Right renal pelvis (tissue), 4 donors: ENCODE measurements around the gene KRT78. TPM values are rescaled to one million over a fixed set of nuclear protein-coding genes. Genes with fewer than 3 reads are reported as not detected.

Experiments
- DNase-seq, 4 donors: peaks; one replicate each; pipeline ENCODE4 v3.0.0-alpha.2; 2013; ENCODE audit warnings: low read depth in 4 of 4, low spot score in 3 of 4, missing footprints in 1 of 4
- polyA plus RNA-seq, 4 donors: library from polyadenylated mRNA; unstranded; fragments of 120-200 nt; gene quantifications; one replicate each; pipeline ENCODE4 v1.2.1, GENCODE V29; 2013; ENCODE audit not compliant: insufficient read length in 4 of 4

KRT78 gene
- polyA plus RNA-seq, 4 donors, result 0.05 TPM; not detected in 3

DNA sequence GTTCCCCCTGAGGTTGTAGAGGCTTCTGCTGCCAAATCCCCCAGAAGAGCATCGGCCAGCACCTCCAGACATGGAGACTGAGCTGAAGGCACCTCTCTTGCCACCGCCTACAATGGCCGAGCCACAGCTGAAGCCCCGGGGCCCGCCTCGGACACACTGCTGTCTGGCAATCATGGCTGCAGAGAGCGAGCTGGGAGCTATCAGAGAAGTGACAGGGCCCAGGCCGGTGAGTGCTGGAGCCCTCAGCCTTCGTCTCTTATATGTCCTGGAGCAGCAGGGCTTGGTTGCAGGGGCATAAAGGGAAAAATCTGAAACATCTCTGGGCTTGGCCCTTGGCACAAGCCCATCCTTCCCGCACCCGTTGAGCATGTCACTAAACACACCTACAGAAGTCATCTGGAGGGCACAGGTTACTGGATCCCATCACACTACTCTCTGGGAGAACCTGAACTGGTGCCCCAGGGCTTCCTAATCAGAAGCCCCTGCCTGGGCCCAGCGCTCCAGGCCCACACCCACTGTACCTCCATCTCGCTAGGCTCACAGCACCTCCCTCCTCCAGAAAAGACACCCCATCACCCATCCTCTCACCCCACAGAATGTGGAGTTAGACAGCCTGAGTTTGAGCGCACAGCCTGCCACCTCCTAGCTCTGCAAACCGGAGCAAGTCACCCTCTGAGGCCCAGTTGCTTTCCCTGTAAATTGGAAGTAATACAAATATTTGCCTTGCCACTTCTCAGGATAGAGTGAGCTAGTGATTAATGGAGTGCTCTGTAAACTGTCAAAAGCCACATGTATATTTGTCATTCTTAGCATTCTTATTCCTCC lies 34.7 kb downstream of the KRT78 start, which contains the start of gene KRT4:
Gene KRT4, minus strand, starts transcription at position 232 of the 825 bp plus-strand sequence. Its CDS starts 58 bp downstream, at position 174.
- no peak for DNase-seq

DNA sequence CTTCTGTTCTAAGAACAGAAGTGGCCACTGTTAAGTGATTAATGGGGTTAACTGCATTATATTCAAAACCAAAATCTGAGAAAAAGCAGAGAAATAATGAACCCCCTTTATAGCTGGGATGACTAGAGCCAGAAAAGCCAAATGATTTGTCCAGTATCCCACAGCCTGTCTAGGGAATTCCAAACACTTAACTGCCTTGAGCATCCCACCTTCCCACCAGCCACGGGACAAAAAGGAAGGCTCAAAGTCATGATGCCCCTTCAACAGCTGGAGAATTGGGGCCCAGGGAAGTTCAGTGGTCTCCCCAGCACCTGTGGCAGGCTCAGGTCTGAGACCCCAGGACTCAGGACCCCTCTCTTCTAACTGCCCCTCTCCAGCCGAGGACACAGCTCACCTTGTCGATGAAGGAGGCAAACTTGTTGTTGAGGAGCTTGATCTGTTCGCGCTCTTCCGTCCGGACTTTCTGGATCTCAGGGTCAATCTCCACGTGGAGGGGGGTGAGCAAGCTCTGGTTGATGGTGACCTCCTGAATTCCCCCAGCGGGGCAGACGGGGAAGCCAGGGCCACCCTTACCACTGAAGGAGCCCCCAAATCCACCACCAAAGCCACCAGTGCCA lies 35.5 kb downstream of the KRT78 start:
- no peak for DNase-seq

DNA sequence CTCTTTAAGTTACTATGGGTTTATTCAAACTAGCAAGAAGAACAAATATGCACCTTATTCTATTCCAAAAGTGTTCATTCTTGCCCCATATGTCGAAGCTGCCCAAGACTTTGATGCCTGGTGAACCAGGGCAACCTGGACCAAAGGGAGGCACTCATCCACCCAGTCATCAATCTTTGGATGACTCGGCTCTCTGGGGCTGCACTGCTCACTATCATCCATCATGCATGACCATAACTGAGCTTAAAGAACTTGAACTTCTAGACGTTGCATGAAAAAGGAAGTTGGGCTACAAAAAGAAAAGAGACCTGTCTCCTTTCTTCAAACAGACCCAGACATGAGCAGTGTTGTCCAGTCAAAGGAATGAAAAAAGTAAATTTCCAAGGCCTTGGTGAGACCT lies 36.0 kb downstream of the KRT78 start:
- DNase-seq, result no peak

- DNase-seq, result no peak
These were observed 36.8 kb downstream of the KRT78 start for GRCh38 chr12:52812073-52812400.

DNA sequence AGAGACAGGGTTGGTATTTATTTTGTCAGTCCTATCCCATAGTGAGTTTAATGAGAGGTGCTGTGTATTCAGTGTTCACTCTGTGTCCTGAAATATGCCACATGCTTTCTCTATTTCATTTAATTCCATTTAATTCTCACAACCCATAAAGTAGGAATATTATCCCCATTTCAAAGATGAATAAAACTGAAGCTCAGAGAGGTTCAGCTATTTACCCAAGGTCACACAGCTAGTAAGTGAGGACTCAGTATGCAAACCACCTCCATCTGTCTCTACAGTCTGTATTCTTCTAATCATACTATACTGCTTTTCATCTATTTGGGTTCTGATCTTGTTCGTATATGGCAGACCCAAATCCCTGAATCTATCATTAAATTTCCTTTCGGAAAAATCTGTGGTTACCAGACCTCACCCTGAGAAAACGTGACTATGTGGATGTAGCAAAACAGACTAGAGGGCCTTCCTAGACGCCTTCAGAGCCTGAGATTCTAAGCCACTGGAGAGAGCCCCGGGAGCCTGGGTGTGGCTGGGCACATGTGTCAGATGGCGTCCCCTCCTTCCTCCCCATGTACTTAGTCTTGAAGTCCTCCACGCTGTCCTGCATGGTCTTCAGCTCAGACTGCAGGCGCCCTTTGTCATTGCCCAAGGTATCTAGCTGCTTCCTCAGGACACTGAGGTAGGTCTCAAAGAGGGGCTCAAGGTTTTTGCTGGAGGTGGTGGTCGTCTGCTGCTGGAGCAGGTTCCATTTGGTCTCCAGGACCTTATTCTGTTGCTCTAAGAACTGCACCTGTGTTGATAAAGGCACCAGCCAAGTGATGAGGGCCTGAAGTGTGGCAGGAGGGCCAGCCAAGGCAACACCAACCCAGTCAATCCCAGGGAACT lies 37.4 kb downstream of the KRT78 start:
- DNase-seq, result no peak

DNA sequence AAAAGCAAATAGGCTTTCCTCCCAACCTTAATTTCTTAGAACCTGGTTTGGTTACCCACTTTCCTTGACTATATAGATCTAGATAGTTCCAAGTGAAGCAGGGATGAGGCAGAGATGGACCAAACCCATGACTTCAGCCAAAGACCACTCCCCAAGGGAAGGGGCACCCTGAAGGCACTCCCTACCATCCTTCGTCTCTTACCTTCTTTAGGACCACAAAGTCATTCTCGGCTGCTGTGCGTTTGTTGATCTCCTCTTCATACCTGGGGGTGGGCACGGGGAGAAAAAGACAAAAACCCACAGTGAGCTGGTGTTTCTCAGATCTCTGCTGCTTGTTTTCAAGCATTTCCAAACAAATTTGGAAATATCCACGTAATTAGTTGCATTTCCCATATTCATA lies 38.2 kb downstream of the KRT78 start:
- no peak for DNase-seq

GRCh38 chr12:52809166-52809565 lies 39.6 kb downstream of the KRT78 start:
- no peak for DNase-seq

DNA sequence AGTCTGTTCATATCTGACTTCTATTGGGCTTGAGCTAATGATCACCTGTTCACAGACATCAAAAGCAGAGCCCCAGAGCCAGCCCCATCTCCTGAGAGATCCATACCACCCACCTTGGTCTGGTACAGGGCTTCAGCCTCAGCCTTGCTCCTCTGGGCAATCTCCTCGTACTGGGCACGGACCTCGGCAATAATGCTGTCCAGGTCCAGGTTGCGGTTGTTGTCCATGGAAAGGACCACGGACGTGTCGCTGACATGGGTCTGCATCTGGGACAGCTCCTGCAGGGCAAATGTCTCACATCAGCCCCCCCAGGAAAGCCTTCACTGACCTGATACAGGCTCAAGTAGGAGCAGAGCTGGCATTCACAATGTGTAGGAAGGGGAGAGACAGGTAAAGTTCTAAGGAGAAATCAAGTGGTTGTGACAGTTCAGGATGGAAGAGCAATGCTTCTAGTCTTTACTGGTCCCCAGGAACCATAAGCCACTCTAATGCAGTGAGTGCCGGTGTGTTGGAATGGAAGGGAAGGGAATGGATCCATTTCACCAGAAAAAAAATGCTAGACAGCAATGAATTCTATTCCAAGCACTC lies 40.1 kb downstream of the KRT78 start:
- DNase-seq, result no peak

GRCh38 chr12:52807544-52808470 lies 41.0 kb downstream of the KRT78 start:
- DNase-seq, result no peak

GRCh38 chr12:52806821-52807543 lies 41.8 kb downstream of the KRT78 start:
- no peak for DNase-seq

GRCh38 chr12:52806169-52806811 lies 42.5 kb downstream of the KRT78 start:
- no peak for DNase-seq

DNA sequence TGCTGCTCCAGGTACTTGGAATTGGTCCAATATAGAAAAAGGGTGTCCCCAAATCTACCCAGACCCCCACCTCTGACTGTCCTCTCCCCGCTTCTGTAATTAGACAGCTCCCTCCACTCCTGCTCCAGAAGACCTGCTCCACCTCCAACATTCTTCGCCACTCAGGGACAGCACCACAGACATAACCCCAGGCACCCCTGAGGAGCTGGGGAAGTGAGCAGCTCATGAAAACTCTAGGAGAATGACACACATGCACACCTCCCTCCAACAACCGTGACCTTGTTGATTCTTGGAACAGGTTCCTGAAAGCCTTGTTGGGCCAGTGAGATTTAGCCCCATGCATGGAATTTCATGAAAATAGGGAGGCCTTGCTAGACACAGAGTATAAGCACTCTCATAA lies 43.1 kb downstream of the KRT78 start:
- DNase-seq, result no peak

GRCh38 chr12:52805000-52805399 lies 43.8 kb downstream of the KRT78 start:
- DNase-seq, result no peak

- DNase-seq, result no peak
These were observed 46.4 kb downstream of the KRT78 start for GRCh38 chr12:52802442-52802841.

DNA sequence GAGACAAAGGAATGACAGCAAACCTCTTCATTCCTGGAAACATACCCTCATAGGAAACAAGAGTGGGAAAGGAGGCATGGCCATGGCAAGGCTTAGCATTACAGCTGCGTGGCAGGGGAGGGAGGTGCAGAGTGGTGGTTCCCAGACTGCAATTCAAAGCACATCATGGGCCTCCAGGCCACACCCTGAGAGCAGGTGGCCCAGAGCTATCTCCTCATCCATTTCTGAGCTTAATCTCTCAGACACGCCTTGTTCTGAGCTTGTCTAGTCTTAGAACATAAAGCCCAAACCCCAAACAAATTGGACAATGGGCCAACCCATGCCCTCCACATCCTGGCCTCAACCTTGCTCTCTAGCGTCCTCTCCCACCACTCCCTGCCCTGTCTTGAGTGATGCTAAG lies 47.0 kb downstream of the KRT78 start:
- DNase-seq, result no peak

- no peak for DNase-seq
These were observed 48.4 kb downstream of the KRT78 start for GRCh38 chr12:52800259-52800917.

- DNase-seq, result no peak
These were observed 49.1 kb downstream of the KRT78 start for GRCh38 chr12:52799505-52800211.
